ENCODE data around the gene TEX28.
"Not testable (repeated sequence)": the region's sequence is repeated elsewhere in the genome, so short reads cannot be mapped to it uniquely, and the experiment has no call there.

TEX28 gene, protein sequence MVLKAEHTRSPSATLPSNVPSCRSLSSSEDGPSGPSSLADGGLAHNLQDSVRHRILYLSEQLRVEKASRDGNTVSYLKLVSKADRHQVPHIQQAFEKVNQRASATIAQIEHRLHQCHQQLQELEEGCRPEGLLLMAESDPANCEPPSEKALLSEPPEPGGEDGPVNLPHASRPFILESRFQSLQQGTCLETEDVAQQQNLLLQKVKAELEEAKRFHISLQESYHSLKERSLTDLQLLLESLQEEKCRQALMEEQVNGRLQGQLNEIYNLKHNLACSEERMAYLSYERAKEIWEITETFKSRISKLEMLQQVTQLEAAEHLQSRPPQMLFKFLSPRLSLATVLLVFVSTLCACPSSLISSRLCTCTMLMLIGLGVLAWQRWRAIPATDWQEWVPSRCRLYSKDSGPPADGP

DNA sequence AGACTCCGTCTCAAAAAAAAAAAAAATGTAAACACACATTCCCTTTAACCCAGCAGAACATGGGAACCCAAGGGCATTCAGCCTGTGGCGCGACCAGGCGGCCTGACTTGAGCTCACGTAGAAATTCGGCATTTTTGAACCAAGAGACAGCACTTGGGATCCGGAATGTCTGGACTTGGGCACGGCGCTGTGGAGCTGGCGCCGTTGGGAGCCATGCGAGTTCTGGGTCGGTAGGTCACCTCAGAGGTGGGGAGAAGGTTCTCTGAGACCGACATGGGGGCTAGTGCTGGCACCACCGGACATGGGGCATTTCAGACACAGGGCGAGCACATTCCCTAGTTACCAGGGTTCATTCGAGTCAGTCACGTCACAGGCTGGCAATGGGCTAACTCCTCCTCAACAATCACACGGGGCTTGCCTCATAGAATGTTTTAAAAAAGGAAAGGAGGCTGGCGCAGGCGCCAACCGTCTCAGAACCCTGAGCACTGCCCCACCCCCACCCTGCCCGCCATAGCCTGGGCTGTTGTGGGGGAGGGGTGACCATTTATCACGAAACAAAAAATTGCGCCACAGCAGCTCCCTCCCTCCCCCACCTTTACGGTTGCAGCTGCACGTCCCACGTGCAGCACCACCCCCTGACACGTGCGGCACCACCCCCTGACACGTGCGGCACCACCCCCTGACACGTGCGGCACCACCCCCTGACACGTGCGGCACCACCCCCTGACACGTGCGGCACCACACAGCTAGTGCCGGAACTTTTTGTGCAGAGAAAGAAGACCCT lies at the start of gene TEX28:
Gene TEX28, minus strand, starts transcription at position 334 of the 784 bp plus-strand sequence. CDS start 3,007 bp downstream, outside the sequence.
- DNase-seq (ENCODE audit: low spot score), result no peak

DNA sequence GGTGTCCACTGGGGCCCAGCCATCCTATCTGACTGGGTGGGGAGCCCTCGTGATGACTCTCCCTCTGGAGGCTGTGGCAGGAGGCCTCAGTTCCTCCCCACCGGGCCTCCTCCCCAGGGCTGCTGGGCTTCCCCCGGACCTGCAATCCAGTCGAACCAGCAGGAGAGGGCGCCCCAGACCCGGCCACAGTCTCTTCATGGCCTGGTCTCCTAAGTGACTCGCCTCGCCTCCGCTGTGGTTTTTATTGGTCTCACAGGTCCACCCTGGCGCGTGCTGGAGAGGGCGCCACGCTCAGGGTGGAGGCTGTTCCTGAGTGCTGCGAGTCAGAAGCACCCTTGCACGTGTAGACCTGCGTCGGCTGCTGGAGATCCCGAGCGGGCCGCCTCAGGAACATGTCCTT lies 48.7 kb upstream of the TEX28 start:
- DNase-seq (ENCODE audit: low spot score), result not testable (repeated sequence)

DNA sequence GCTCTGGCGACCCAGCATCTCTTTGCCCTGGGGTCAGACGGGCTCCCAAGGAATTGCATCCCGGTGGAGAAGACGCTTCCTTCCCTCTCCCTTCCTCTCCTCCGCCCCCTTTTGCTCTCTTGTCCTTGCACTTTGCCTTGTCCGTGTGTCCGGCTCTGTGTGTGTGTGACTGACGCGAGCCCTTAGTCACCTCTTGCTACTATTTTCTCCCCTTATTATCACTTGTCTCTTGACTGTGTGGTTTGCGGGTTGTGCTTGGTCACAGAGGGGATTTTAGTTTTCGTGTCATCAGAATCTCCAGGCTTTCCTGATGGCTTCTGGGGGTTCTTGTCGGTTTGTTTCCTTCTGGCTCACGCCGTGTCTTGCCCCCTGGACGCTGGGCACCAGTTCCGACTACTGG lies 48.1 kb upstream of the TEX28 start:
- DNase-seq (ENCODE audit: low spot score), result not testable (repeated sequence)

DNA sequence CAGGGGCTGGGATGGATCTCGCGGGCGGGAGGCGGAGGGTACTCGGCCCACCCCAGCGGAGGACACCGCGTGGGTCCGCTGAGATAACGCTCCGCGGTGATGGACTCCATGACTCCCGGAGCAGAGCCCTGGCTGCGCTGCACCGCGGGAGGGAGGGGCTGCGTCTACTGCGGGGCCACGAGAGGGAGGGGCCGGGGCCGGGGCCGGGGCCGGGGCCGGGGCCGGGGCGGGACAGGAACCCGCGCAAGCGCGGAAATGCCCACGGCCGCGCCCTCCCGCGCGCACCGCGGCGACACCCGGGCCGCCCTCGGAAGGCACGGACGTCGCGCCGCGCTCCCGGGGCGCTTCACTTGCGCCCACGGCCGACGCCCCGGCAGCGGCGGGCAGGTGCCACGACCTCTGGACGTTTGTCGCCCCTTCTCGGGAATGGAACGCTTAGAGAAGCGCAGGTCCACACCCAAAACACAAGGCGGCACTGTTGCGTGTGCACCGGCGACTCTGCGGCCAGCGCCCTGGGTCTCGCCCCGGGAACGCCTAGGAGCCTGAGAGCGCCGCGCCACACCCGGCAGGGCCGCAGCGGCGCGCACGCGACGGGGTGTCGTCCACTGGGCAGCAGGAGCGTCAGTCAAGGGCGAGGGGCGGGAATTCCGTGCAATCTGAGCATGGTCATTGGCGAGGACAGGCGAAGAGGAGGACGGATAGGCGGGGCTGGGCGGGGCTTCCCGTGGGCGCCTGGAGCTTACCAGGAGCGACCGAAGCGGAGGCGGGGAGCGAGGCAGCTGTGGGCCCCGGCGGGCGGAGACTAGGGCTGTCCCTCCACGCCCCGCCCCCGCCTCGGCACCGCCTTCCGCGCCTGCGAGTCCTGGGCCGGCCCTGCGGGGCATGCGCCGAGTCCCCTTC lies 46.7 kb upstream of the TEX28 start:
- DNase-seq (ENCODE audit: low spot score), result not testable (repeated sequence)

DNA sequence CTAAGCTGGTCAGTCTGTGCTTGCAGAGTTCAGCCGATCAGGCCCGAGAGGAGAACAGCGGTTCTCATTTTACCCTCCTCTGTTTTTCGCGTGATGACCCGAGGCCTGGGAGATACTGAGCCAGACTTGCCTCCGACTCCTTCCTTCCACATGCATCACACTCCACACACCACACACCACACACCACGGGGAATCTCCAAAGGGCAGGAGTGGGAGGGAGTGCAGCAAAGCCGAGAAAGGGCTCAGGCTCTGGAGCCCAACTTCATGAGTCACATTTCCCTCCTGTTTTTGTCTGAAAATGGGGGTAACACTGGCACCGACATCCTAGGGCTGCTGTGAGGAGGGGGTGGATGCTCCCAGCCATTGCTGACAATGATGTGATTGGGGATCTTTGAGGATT lies 39.6 kb upstream of the TEX28 start:
- no peak for DNase-seq (ENCODE audit: low spot score)

DNA sequence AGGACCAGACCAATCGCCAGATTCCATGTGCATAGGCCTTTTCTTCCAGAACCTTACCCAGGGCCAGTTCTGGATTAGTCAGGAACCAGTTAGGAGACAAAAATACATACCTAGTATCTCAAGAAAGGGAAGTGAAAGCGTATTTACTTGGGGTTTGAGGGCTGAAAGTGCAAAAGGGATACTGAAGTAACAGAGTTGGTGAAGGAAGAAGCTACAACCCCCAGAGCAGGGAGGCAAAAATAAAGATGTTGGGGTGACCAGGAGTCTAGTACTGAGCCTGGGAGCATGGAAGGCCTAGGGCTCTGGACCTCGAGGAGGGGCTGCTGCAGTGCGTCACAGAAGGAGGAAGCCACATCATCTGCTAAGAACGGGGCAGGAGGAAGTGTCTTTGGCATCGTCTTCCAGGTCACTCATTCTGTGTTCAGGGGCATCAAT lies 38.9 kb upstream of the TEX28 start:
- DNase-seq (ENCODE audit: low spot score), result no peak

DNA sequence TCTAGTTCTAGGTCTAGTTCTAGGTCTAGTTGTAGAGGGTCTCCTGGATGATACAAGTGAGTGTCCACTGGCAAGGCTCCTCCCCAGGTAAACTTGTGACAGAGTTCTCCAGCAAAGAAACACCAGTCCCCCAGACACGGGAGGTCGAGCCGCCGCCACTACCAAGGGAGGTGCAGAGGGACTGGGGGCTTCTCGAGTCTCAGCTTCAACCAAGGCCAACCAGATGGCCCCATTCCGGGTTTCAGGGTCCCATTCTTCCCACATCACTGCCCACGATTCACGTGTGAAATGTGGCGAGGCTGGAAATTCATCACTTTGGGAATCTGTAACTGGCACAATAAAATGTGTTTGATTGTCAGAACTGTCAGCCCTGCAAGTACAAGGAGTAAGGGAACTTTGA lies 38.2 kb upstream of the TEX28 start:
- no peak for DNase-seq (ENCODE audit: low spot score)

DNA sequence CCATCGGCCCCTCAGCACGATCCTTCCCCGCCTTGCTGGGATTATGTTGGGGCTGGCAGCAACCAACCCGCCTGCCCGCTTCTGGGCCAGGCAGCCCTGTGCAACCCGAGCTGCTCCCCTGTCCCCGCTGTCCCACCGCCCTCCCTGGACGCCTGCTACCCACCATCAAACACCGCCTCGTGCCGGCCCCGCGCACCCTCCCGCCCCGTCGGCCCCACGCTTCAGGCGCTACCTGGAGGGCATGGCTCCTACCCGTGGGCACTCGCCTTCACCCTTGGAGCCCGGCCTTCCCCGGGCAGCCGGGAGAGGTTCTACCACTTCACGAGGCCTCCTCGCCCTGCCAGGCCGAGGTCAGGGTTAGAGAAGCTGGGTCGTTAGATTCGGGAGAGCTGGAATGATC lies 37.6 kb upstream of the TEX28 start:
- no peak for DNase-seq (ENCODE audit: low spot score)

DNA sequence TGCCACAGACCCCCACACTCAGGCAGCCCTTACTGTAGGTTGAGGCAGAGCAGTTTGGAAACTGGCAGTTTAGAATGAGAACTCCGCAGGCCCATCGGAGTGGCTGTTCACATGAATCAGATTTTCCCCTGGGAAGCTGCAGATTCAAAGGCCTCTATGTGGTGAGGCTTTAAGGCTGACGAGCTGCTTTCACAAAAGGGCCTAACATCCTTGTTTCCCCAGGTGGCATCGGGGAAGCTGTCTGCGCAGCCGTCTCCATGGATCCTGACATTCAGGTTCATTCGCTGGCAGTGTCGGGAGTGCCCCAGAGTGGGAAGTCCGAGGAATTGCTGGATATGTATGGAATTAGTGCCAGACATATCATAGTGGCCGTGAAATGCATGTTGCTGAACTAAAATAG lies 34.4 kb upstream of the TEX28 start:
- DNase-seq (ENCODE audit: low spot score), result no peak

DNA sequence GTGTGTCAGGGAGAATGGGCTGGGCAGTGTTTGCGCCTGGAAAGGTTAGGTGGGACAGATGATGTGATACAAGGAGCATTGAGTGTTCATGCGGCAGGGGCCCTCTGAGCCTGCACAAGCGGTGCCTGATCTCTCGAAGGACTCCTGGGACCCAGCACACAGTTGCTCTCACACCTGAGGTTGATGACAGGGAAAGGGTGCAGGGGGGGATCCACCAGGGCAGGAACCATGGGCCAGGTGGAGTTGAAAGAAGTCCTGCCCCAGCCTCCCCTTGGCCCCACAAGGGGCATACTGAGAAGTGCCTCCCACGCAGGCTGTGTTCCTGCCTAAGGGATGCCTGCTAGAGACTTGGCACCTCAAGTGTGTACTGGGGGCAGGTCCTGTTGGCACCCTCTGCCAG lies 33.7 kb upstream of the TEX28 start:
- no peak for DNase-seq (ENCODE audit: low spot score)

DNA sequence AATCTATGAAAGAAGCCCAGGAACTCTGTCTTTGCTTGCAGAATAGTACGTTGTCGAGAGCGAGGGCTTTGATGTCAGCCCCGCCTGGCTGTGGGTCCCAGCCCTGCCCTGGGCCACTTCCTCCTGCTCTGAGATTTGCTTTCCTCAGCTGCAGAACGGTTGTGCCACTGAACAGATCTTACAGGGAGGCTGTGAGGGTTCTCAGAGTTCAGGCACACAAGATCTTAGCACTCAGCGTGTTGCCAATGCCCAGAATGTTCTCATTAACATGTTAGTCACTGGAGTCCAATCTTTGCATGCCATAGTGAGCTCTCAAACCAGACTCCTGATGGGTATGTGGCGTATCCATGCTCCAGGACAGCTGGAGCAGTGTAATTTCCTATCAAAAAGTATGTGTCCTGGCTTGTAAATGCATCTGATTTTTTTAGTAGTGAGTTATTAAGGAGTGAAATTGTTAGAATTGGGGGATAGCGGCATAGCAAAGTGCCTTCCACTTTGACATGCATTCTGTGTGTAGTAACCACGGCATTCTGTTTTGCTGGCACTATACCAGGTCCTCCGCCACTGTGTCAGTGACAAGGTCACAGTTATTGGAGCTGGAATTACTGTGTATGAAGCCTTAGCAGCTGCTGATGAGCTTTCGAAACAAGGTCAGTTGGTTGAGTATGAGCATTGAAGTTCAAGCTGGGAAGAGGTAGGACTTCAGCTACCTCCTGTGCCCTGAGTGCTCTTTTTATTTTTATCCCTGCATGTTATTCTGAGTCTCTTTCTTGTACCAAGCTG lies 32.3 kb upstream of the TEX28 start:
- no peak for DNase-seq (ENCODE audit: low spot score)

DNA sequence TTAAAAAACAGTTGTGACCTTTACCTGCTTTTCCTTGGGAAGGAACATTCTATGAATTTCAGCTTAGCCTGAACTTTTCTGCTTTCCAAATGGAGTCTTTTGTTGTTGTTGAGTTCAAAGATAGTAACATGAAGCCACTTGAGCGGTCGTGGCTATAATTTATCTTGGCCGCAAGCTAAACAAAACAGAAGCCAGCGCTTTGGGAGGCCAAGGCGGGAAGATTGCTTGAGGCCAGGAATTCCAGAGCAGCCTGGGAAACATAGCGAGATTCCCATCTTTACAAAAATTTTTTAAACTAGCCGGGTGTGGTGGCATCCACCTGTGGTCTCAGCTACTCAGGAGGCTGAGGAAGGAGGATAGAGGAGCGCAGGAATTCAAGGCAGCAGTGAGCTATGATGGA lies 30.6 kb upstream of the TEX28 start:
- no peak for DNase-seq (ENCODE audit: low spot score)

DNA sequence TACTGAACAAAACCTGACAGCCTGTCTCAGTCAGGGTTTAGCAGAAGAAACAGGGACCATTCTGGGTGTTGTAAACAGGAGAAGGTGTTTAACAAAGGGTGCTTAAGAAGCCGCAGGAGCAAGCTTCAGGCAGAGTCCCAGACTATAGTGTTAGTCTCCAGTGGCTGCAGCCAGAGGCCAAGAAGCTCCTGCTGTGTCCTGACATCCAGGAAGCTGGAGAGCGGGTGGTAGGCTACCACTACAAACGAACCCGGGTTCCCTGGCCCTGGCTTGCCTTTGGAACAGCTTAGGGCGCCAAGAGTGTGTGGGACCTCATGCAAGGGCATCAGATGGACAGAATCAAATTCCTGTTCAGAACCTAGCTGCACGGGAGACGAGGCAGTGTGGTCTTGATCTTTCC lies 28.6 kb upstream of the TEX28 start:
- no peak for DNase-seq (ENCODE audit: low spot score)

DNA sequence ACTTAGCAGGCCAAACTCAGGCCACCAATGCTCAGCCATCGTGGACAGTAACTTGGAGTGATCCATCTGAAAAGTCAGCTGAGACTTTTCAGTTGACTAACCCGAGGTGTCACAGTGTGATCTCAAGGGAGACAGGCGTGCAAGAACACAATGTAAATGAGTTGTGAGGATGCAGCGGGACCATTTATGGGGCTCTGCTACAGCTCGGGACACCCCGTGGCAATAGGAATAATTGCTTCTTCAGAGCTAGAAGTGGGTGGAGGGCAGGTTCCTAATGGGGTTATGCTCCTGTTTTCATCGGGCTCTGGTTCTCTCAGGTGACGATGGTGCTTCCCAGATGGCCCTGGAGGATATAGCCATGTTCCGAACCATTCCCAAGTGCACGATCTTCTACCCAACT lies 28.0 kb upstream of the TEX28 start:
- DNase-seq (ENCODE audit: low spot score), result no peak

DNA sequence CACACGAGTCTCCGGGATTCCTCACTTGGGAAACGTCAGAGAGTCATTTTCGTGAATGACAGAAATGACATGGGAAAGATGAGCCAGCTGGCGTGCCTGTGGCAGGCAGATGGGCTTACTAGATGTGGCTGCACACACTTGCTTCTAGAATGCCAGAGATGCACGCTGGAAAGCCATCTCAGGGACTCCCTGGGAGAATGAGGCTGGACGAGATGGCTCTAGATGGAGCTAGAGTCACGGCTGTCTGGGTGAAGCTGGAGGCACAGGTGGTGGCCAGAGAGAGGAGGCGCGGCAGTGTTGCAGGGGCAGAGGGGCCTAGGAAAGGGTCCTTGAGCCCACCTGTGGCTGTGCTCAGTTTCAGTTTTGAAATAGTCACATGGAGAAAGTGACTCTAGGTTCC lies 26.7 kb upstream of the TEX28 start:
- DNase-seq (ENCODE audit: low spot score), result peak; percentile 39

DNA sequence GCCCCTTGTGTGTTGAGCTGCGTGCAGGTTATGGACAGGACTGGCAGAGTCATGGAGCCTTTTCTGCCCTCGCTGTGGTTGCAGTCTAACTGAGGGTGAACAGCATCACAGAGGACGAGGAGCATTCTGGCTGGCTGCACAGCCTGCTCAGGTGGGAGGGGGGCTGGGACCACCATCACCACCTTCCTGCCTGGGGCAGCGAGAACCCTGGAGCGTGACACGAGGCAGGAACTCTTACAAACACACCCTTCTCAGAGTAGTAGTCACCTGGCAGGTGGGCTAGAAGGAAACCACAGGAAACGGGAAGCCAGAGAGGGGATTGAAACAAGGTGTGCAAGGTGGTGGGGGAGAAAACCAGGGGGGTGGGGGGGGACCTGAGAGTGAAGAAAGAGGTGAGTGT lies 26.2 kb upstream of the TEX28 start:
- no peak for DNase-seq (ENCODE audit: low spot score)

DNA sequence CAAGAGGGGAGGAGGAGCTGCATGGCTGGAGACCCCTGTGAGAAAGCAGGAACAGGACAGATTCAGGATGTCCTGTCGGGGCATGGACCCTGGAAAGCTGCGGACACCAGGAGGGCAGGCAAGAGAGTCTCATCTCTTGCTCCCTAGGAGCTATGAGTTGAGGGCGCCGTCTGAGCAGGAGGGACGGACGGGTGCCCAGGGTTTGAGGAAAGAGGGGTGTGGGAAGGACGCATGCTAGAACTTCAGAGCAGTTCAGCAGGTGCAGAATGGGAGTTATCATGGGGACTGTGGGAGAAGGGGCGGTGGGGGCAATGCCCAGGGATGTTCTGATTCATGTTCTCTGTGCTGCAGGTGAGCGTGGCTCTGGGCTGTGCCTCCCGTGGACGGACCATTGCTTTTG lies 25.5 kb upstream of the TEX28 start:
- DNase-seq (ENCODE audit: low spot score), result no peak

DNA sequence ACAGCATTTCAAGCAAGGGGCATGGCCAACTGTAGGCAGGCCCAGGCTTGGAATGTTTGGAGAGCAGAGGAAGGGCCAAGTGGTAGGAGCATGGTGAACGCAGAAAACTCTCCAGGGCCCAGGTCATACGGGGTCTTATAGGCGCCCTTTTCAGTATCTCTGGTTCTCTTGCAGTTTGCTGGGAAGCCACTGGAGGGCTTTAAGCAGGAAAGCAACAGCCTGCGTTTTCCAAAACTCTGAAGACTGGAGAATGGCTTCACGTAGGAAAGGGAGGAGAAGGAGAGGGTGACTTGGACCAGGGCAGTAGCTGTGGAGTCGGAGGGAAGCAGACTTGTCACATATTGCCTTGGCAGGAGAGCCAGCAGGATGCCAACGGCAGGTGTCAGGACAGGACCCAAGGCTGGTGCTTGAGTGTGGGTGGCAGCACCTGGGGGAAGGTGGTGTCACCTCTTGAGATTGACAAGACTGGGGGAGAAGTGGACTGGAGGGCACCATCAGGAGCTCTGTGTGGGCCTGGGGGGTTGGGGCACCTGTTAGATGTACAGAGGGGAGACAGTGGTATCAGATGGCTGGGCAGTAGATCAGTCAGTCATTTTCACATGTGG lies 22.6 kb upstream of the TEX28 start:
- DNase-seq (ENCODE audit: low spot score), result peak; percentile 50

DNA sequence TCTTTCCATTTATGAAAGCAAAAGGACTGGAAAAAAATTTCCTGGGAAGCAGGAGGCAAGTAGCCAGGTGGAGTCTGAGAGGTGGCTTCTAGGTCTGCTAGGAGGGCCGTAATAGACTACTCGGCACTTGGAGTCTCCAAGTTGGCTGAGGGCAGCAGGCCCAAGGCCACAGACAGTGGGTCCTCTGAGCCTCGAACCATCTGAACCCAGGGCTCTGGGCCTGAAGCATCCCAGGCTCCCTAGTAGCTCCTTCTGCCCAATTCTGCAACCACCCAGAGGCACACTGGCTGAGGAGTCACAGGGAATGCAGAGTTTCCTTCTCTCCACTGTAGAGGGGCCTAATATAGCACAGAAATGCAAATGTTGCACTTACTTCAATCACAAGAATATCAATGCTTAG lies 20.5 kb upstream of the TEX28 start:
- no peak for DNase-seq (ENCODE audit: low spot score)

DNA sequence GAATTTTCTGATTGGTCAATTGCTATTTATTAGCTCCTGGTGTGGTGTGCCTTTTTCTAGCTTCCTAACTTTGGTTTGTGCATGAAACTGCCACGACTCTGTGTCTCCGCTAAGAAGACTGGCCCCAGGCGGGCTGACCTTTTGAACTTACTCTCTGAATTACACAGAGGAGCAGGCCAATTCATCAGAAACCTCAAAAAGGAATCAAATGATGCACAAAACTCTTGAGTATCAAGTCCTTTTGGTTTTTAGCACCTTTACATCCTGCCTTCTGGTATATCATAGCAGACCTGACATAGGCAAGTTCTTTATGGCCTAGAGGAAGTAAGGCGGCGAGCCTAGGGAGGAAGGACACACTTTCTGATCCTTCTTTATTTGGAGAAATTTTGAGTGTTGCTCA lies 18.2 kb upstream of the TEX28 start:
- DNase-seq (ENCODE audit: low spot score), result no peak

DNA sequence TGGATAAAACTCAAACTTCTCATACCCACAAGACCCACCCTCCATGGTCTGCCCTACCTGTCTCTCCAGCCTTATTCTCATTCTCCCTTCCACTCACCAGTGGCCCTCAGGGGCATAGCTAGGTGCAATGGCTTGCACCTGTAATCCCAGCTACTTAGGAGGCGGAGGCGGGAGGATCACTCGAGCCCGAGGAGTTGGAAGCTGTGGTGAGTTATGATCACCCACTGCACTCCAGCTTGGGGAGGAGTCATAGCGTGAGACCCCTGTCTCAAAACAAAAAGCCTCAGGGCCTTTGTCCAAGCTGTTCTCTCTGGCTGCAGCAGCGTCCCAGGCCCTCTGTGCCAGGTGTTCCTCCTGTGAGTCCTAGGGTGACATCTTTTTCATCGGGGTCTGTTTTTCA lies 17.2 kb upstream of the TEX28 start:
- no peak for DNase-seq (ENCODE audit: low spot score)
